ENCODE measurements around the gene SIRT6.

SIRT6 gene

DNA sequence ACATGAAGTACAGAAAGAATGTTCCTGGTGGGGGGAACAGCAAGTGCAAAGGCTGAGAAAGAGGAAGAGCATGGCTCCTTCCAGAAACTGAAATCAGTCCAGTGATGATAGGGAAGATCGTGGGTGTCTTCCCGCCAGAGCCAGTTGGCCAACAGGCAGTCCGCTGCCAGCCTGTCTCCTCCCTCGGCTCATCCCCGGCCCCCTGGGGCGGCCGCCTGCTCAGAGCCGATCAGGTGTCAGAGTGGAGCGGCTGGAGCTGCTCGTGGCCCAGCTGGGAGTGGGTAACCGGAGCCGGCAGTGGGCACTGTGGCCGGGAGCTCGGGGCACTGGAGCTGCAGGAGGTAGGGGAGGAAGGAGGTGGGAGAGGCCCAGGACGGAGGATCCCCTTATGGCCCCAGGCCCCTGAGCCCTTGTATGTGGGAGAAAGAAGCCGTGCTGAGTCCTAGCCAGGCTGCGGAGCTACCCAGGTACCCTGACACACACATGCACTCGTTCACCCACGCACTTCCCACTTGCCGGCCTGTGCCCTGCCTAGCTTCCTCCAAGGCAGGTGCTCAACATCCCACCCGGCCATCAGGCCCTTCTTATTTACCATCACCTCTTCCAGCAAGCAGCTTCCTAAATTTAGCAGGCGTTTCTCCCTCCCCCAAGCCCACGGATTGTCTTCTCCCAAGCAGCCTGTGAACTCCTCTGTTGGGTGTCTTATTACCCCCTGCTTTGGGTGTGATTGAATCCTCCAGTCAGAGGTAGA lies 1.8 kb upstream of the SIRT6 start:
- TF ChIP-seq CTCF (IDR thresholded peaks at IDR 0.05): no peak

DNA sequence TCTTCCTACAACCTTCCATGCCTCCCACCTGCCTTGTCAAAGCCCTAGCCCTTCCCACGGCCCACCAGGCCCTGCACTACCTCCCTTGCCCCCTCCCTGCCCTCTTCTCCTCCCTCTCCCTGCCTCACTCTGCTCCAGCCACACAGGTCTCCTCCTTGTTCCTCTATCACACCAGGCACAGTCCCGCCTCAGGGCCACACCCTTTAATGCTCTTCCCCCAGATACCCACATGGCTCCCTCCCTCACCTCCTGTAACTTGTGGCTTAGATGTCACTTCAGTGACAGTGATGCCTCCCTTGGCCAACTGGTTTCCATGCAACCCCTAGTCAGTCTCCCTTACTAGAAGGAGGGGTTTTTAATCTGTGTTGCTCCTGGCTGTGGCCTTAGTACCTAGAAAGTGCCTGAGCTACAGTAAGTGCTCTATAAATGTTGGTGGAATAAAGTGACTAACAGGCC lies 1.3 kb downstream of the SIRT6 start:
- TF ChIP-seq CTCF (IDR thresholded peaks at IDR 0.05): no peak

DNA sequence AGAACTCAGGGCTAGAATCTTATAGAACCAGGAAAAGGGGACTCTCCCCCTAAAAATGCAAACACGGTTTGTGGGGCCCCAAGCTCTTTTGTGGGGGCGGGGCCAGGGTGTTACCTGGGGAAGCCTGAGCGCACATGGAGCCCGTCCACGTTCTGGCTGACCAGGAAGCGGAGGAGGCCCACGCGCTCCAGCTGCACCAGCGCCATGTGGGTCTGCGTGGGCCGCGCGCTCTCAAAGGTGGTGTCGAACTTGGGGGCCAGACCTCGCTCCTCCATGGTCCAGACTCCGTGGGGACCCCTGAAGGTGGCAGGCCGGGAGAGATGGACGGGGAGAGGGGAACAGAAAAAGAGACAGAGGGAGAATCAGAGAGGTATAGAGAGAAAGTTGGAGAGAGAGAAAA lies 3.4 kb downstream of the SIRT6 start:
- no peak for TF ChIP-seq CTCF (IDR thresholded peaks at IDR 0.05)

GRCh38 chr19:4177146-4177545 lies 5.2 kb downstream of the SIRT6 start:
- TF ChIP-seq CTCF (IDR thresholded peaks at IDR 0.05): no peak

GRCh38 chr19:4175669-4175931 lies 6.8 kb downstream of the SIRT6 start:
- TF ChIP-seq CTCF (IDR thresholded peaks at IDR 0.05): no peak

GRCh38 chr19:4174895-4175668 lies 7.3 kb downstream of the SIRT6 start:
- TF ChIP-seq CTCF (IDR thresholded peaks at IDR 0.05): no peak

- TF ChIP-seq CTCF (IDR thresholded peaks at IDR 0.05): no peak
Observed at GRCh38 chr19:4174213-4174894, 8.0 kb downstream of the SIRT6 start.
